ENCODE results near the gene PLCXD3. TPM values are rescaled to one million over a fixed set of nuclear protein-coding genes. Genes with fewer than 3 reads are reported as not detected.

The PLCXD3 gene, protein sequence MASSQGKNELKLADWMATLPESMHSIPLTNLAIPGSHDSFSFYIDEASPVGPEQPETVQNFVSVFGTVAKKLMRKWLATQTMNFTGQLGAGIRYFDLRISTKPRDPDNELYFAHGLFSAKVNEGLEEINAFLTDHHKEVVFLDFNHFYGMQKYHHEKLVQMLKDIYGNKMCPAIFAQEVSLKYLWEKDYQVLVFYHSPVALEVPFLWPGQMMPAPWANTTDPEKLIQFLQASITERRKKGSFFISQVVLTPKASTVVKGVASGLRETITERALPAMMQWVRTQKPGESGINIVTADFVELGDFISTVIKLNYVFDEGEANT
- total RNA-seq, result not detected

DNA sequence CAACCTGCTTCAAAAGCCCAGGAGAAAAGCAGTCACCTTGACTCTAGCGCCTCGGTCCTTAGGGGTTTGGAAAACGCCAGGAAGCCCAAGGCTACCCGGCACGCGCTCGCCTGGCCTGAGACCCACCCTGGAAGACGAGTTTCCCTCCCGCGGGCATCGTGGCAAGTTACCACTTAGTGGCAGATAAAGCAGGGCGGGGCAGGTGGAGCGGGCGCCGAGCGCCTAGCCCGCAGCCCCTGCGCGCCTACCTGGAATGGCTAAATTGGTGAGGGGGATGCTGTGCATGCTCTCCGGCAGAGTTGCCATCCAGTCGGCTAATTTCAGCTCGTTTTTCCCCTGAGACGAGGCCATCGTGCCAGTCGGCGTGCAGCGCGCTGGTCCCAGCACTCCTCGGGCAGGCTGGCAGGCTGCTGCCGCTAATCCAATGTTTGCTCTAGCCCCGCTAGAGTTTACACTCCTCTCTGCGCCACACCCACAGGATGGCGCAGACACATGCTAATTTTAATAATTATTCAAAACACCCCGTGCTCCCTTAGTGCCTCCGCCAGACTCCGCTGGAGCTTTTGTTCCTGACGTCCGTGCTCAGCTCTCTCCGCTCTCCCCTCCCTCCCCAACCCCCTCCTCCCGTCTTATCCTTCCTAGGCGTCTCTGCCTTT lies at the start of gene PLCXD3:
Gene PLCXD3 (minus strand): TSS at position 426 of the 656 bp plus-strand sequence. CDS start 75 bp downstream, at position 351.
- H3K4me1 Mint-ChIP-seq (ENCODE audit: low read depth), result no peaks in the 10 kb centered on the region
- ChIA-PET CTCF (no interaction called here), POLR2A (no interaction called here)
- H3K27ac Mint-ChIP-seq, result no peak within 1 kb of the TSS
- H3K27me3 Mint-ChIP-seq (ENCODE audit: low read depth), result peaks cover 33% of the 10 kb centered on the region
- H3K36me3 Mint-ChIP-seq (ENCODE audit: low read depth), result no peaks in the 10 kb centered on the region
- no peaks in the 10 kb centered on the region for H3K9me3 Mint-ChIP-seq (ENCODE audit: insufficient read depth)
- ATAC-seq, result no peak
- no peak for DNase-seq
- H3K4me3 Mint-ChIP-seq, result no peak within 1 kb of the TSS

GRCh38 chr5:41559184-41559583 lies 48.8 kb upstream of the PLCXD3 start:
- Mint-ChIP-seq H3K36me3 (ENCODE audit: low read depth) (no peaks in the 10 kb centered on the region), H3K9me3 (ENCODE audit: insufficient read depth) (no peaks in the 10 kb centered on the region), H3K27ac (no peak overlapping the region), H3K4me1 (ENCODE audit: low read depth) (no peaks in the 10 kb centered on the region), H3K4me3 (no peak overlapping the region), H3K27me3 (ENCODE audit: low read depth) (no peaks in the 10 kb centered on the region)
- DNase-seq (no peak), ATAC-seq (no peak)
- POLR2A ChIA-PET, result no interaction called here
- CTCF ChIA-PET, result no interaction called here

DNA sequence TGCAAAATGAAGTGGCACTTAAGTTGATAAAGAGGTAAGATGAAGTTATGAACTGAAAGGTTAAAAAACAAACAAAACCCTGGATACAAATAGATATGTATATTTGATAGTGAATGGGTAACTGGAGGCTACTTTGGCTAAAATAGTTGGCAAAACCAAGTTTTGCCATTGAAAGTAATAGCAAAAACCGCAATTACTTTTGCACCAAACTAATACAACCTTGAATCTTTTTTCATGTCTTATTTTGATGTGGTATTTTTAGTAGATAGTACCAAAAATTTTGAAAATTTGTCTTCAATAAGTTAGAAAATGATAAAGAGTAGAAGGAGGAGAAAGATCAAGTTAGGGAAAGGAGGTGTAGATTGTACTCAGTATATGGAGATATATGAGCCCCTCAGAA lies 47.9 kb upstream of the PLCXD3 start:
- ChIA-PET POLR2A (no interaction called here), CTCF (no interaction called here)
- no peak overlapping the region for H3K4me3 Mint-ChIP-seq
- no peak for DNase-seq
- H3K27ac Mint-ChIP-seq, result no peak overlapping the region
- no peak for ATAC-seq
- H3K36me3 Mint-ChIP-seq (ENCODE audit: low read depth), result no peaks in the 10 kb centered on the region
- H3K9me3 Mint-ChIP-seq (ENCODE audit: insufficient read depth), result no peaks in the 10 kb centered on the region
- H3K4me1 Mint-ChIP-seq (ENCODE audit: low read depth), result no peaks in the 10 kb centered on the region
- H3K27me3 Mint-ChIP-seq (ENCODE audit: low read depth), result no peaks in the 10 kb centered on the region

DNA sequence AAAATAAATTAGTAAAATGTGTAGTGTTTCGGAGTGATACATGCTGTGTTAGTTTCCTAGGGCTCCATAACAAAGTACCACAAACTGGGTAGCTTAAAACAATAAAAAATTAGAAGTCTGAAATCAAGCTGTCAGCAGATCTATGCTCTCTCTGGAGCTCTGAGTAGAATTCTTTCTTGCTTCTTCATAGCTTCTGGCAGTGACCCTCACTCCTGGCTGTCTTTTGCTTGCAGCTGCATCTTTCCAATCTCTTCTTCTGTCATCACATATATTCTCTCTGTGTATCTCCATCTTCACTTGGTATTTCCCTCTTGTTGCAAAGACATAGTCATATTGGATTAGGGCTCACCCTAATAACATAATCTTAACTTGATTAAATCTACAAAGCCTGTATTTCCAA lies 37.6 kb upstream of the PLCXD3 start:
- H3K27ac Mint-ChIP-seq, result no peak overlapping the region
- no peaks in the 10 kb centered on the region for H3K27me3 Mint-ChIP-seq (ENCODE audit: low read depth)
- no peak for ATAC-seq
- no peaks in the 10 kb centered on the region for H3K4me1 Mint-ChIP-seq (ENCODE audit: low read depth)
- H3K9me3 Mint-ChIP-seq (ENCODE audit: insufficient read depth), result peaks cover 4% of the 10 kb centered on the region
- ChIA-PET CTCF (no interaction called here), POLR2A (no interaction called here)
- H3K4me3 Mint-ChIP-seq, result no peak overlapping the region
- no peaks in the 10 kb centered on the region for H3K36me3 Mint-ChIP-seq (ENCODE audit: low read depth)
- no peak for DNase-seq

DNA sequence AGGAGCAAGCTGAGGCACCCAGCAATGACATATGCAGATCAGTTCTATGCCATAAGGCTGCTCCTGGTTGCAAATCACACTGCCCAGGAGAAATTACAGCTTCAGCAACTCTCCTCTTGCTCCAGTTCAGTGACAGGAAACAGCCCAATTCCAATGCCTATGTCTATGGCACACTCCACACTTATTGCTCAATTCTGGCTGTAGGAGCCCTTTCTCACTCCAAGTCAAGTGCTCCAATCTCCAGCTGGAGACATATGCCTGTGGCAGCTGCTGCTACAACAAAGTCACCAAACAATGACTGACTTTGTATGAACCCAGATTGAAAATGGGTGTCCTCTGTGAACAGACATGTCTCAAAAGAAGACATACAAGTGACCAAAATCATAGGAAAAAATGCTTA lies 31.8 kb upstream of the PLCXD3 start:
- Mint-ChIP-seq H3K4me1 (ENCODE audit: low read depth) (no peaks in the 10 kb centered on the region), H3K36me3 (ENCODE audit: low read depth) (no peaks in the 10 kb centered on the region)

DNA sequence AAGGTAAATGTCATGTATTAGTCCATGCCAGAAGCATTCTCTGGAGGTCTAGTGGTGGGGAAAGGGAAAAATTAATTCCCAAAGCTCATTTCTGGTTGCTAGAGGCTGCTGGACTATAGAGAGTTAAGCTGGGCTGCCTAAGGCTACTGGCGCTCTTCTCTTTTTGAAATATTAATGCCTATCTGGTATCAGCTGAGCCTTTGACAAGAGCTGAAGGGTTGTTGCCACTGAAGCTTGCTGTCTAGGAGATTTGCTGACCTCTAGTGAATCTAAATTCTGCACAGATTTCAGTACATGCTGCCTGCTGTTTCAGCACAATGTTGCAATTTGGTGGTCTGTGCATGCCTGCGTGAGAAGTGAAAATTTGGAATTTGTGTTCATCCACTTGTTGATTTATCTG lies 29.1 kb upstream of the PLCXD3 start:
- H3K27me3 Mint-ChIP-seq (ENCODE audit: low read depth), result no peaks in the 10 kb centered on the region
- DNase-seq (no peak), ATAC-seq (no peak)
- H3K4me1 Mint-ChIP-seq (ENCODE audit: low read depth), result no peaks in the 10 kb centered on the region
- peaks cover 7% of the 10 kb centered on the region for H3K9me3 Mint-ChIP-seq (ENCODE audit: insufficient read depth)
- H3K4me3 Mint-ChIP-seq, result no peak overlapping the region
- POLR2A ChIA-PET, result no interaction called here
- H3K27ac Mint-ChIP-seq, result no peak overlapping the region
- CTCF ChIA-PET, result no interaction called here
- no peaks in the 10 kb centered on the region for H3K36me3 Mint-ChIP-seq (ENCODE audit: low read depth)

More for the DNA sequence above, 31.8 kb upstream of the PLCXD3 start:
- Mint-ChIP-seq H3K27ac (no peak overlapping the region), H3K9me3 (ENCODE audit: insufficient read depth) (no peaks in the 10 kb centered on the region), H3K4me3 (no peak overlapping the region), H3K27me3 (ENCODE audit: low read depth) (no peaks in the 10 kb centered on the region)
- ChIA-PET CTCF (no interaction called here), POLR2A (no interaction called here)
- DNase-seq (no peak), ATAC-seq (no peak)

DNA sequence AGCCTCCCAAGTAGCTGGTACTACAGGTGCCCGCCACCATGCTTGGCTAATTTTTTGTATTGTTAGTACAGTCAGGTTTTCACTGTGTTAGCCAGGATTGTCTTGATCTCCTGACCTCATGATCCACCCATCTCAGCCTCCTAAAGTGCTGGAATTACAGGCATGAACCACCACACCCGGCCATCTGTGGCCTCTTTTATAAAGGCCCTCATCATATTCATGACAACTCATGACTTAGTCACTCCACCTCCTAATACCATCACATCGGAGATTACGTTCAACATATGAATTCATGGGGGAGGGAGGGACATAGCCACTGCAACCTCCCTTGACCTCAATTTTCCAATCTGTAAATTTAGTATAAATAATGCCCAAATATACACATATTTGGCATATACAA lies 27.2 kb upstream of the PLCXD3 start:
- ChIA-PET POLR2A (no interaction called here), CTCF (no interaction called here)
- Mint-ChIP-seq H3K36me3 (ENCODE audit: low read depth) (no peaks in the 10 kb centered on the region), H3K4me1 (ENCODE audit: low read depth) (no peaks in the 10 kb centered on the region), H3K27me3 (ENCODE audit: low read depth) (no peaks in the 10 kb centered on the region), H3K9me3 (ENCODE audit: insufficient read depth) (peaks cover 7% of the 10 kb centered on the region), H3K27ac (no peak overlapping the region), H3K4me3 (no peak overlapping the region)
- DNase-seq (no peak), ATAC-seq (no peak)

GRCh38 chr5:41532485-41532884 lies 22.1 kb upstream of the PLCXD3 start:
- Mint-ChIP-seq H3K4me1 (ENCODE audit: low read depth) (no peaks in the 10 kb centered on the region), H3K36me3 (ENCODE audit: low read depth) (no peaks in the 10 kb centered on the region), H3K9me3 (ENCODE audit: insufficient read depth) (peaks cover 7% of the 10 kb centered on the region), H3K27me3 (ENCODE audit: low read depth) (no peaks in the 10 kb centered on the region), H3K27ac (no peak overlapping the region), H3K4me3 (no peak overlapping the region)
- DNase-seq (no peak), ATAC-seq (no peak)
- CTCF ChIA-PET, result no interaction called here
- POLR2A ChIA-PET, result no interaction called here

- H3K4me3 Mint-ChIP-seq, result no peak overlapping the region
- no peaks in the 10 kb centered on the region for H3K4me1 Mint-ChIP-seq (ENCODE audit: low read depth)
- POLR2A ChIA-PET, result no interaction called here
- no peaks in the 10 kb centered on the region for H3K36me3 Mint-ChIP-seq (ENCODE audit: low read depth)
- no peak for DNase-seq
- no peak for ATAC-seq
- no peaks in the 10 kb centered on the region for H3K9me3 Mint-ChIP-seq (ENCODE audit: insufficient read depth)
- no peaks in the 10 kb centered on the region for H3K27me3 Mint-ChIP-seq (ENCODE audit: low read depth)
- no peak overlapping the region for H3K27ac Mint-ChIP-seq
- CTCF ChIA-PET, result no interaction called here
Observed at GRCh38 chr5:41527201-41527779, 16.9 kb upstream of the PLCXD3 start.

DNA sequence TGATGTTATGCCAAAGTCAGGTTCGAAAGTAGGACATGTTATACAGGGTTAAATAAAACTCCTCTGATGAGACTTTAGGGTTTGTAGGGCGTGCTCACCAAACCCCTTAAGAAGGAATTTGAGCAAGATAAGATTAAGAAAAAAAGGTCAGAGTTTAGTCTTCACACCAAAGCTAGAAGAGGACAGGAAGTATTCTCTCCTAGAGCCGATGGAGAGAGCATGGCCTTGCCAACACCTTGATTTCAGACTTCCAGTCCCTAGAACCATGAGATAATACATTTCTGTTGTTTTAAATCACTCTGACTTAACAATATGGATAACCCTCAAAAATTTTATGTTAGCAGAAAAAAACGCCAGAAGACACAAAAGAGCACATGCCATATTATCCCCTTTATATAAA lies 16.3 kb upstream of the PLCXD3 start:
- no peak overlapping the region for H3K27ac Mint-ChIP-seq
- H3K4me1 Mint-ChIP-seq (ENCODE audit: low read depth), result no peaks in the 10 kb centered on the region
- ATAC-seq, result no peak
- H3K36me3 Mint-ChIP-seq (ENCODE audit: low read depth), result no peaks in the 10 kb centered on the region
- H3K27me3 Mint-ChIP-seq (ENCODE audit: low read depth), result no peaks in the 10 kb centered on the region
- DNase-seq, result no peak
- no peaks in the 10 kb centered on the region for H3K9me3 Mint-ChIP-seq (ENCODE audit: insufficient read depth)
- CTCF ChIA-PET, result no interaction called here
- no peak overlapping the region for H3K4me3 Mint-ChIP-seq
- POLR2A ChIA-PET, result no interaction called here

DNA sequence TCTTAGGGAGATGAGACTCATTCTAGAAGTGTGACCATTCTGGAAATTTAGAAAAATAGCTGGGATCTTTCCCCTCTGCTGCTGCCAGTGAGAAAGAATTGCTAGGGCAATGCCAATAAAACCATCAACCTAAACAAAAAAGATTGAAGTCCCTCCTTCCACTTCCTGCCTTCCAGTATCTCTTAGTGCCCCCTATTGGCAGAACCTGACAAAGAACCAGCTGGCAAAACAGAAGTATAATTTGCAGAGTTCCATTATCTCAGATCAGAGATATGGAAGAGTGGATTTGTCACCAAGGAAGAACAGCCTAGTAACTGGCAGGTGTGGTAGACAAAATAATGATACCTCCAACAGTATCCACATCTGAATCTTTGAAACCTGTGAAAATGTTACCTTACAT lies 13.8 kb upstream of the PLCXD3 start:
- Mint-ChIP-seq H3K36me3 (ENCODE audit: low read depth) (no peaks in the 10 kb centered on the region), H3K9me3 (ENCODE audit: insufficient read depth) (no peaks in the 10 kb centered on the region), H3K27ac (no peak overlapping the region), H3K27me3 (ENCODE audit: low read depth) (no peaks in the 10 kb centered on the region), H3K4me3 (no peak overlapping the region), H3K4me1 (ENCODE audit: low read depth) (no peaks in the 10 kb centered on the region)
- CTCF ChIA-PET, result no interaction called here
- no peak for DNase-seq
- no peak for ATAC-seq
- POLR2A ChIA-PET, result no interaction called here

DNA sequence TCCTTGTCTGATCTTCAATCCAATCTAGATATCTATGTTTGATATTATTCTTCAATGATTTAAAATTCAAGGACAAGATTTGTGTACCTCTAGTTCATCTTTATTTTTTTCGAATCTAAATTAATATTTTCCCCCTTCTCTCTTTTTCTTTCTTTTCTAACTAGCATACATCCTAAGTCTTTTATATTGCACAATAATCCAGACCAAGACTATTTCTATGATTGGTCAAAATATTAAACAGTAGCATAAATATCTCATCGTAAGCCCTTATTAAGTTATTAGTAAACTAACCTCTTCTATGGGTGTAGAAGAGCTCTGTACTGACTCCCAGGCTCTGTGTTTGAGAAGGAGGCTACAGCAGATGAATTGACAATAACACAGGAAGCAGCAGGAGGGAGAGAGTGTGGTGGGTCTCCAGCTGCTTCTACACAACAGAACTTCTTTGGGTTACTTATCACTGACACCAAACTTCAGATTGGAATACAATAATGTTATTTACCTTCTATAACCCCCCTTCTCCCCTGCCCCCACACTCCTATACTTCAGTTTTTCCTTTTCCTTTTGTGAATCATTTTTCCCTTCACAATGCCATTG lies 11.9 kb upstream of the PLCXD3 start:
- ATAC-seq, result no peak
- ChIA-PET POLR2A (no interaction called here), CTCF (no interaction called here)
- Mint-ChIP-seq H3K27ac (no peak overlapping the region), H3K36me3 (ENCODE audit: low read depth) (no peaks in the 10 kb centered on the region), H3K27me3 (ENCODE audit: low read depth) (no peaks in the 10 kb centered on the region), H3K4me1 (ENCODE audit: low read depth) (no peaks in the 10 kb centered on the region), H3K9me3 (ENCODE audit: insufficient read depth) (no peaks in the 10 kb centered on the region), H3K4me3 (no peak overlapping the region)
- no peak for DNase-seq
